Measurements from ENCODE around the gene RGL1. TPM values are rescaled to one million over a fixed set of nuclear protein-coding genes. Genes with fewer than 3 reads are reported as not detected.

The RGL1 gene
- total RNA-seq, 4 donors from 2014 or later: 10.6 to 13.8 (median 11.3) TPM

- no peaks in the 10 kb centered on the region for H3K27me3 ChIP-seq
- H3K27ac ChIP-seq: peak overlapping the region; percentile 79
- H3K4me1 ChIP-seq: peaks cover 45% of the 10 kb centered on the region
- H3K36me3 ChIP-seq: peaks cover 6% of the 10 kb centered on the region
- H3K4me3 ChIP-seq: no peak overlapping the region
- no peaks in the 10 kb centered on the region for H3K9me3 ChIP-seq
- DNase-seq (ENCODE audit: low spot score in 2 of 2): no peak
- 67% methylated on average over 3 of the region's 3 CpGs for WGBS
- TF ChIP-seq POLR2A (IDR thresholded peaks at IDR 0.05) (no peak), POLR2AphosphoS5 (IDR thresholded peaks at IDR 0.05) (no peak), CTCF (IDR thresholded peaks at IDR 0.05) (no peak), EP300 (IDR thresholded peaks at IDR 0.05) (no peak)
These were observed 66.2 kb downstream of the RGL1 start for GRCh38 chr1:183871142-183871541.

- Histone ChIP-seq H3K4me3 (no peak overlapping the region), H3K36me3 (peaks cover 2% of the 10 kb centered on the region), H3K27me3 (no peaks in the 10 kb centered on the region), H3K27ac (peak overlapping the region; percentile 58), H3K9me3 (no peaks in the 10 kb centered on the region), H3K4me1 (peaks cover 49% of the 10 kb centered on the region)
- DNase-seq (ENCODE audit: low spot score in 2 of 2): no peak
- no peak for TF ChIP-seq CTCF (IDR thresholded peaks at IDR 0.05)
- no peak for TF ChIP-seq EP300 (IDR thresholded peaks at IDR 0.05)
- no peak for TF ChIP-seq POLR2AphosphoS5 (IDR thresholded peaks at IDR 0.05)
- no peak for TF ChIP-seq POLR2A (IDR thresholded peaks at IDR 0.05)
- WGBS: 68% methylated on average over 3 of the region's 3 CpGs
These were observed 66.7 kb downstream of the RGL1 start for GRCh38 chr1:183871601-183872000.

- Histone ChIP-seq H3K27ac (peak overlapping the region; percentile 58), H3K27me3 (no peaks in the 10 kb centered on the region), H3K36me3 (no peaks in the 10 kb centered on the region), H3K9me3 (no peaks in the 10 kb centered on the region), H3K4me1 (peaks cover 57% of the 10 kb centered on the region), H3K4me3 (no peak overlapping the region)
- DNase-seq (ENCODE audit: low spot score in 2 of 2): no peak
- WGBS: 30% methylated on average over 3 of the region's 3 CpGs
- TF ChIP-seq CTCF (IDR thresholded peaks at IDR 0.05): no peak
- TF ChIP-seq EP300 (IDR thresholded peaks at IDR 0.05): no peak
- no peak for TF ChIP-seq POLR2AphosphoS5 (IDR thresholded peaks at IDR 0.05)
- no peak for TF ChIP-seq POLR2A (IDR thresholded peaks at IDR 0.05)
These were observed 67.5 kb downstream of the RGL1 start for GRCh38 chr1:183872403-183872802.

GRCh38 chr1:183873642-183874041, 68.7 kb downstream of the RGL1 start:
- H3K27ac ChIP-seq: peak overlapping the region; percentile 58
- H3K4me1 ChIP-seq: peaks cover 61% of the 10 kb centered on the region
- 67% methylated on average over 3 of the region's 3 CpGs for WGBS

GRCh38 chr1:183876309-183876708, 71.4 kb downstream of the RGL1 start:
- no peak for TF ChIP-seq EP300 (IDR thresholded peaks at IDR 0.05)
- no peak for TF ChIP-seq POLR2A (IDR thresholded peaks at IDR 0.05)
- TF ChIP-seq POLR2AphosphoS5 (IDR thresholded peaks at IDR 0.05): no peak
- TF ChIP-seq CTCF (IDR thresholded peaks at IDR 0.05): no peak
- no peak for DNase-seq (ENCODE audit: low spot score in 2 of 2)
- H3K27ac ChIP-seq: no peak overlapping the region
- no peak overlapping the region for H3K4me3 ChIP-seq
- H3K27me3 ChIP-seq: no peaks in the 10 kb centered on the region
- no peaks in the 10 kb centered on the region for H3K36me3 ChIP-seq
- no peaks in the 10 kb centered on the region for H3K9me3 ChIP-seq
- WGBS: 23% methylated on average over 4 of the region's 4 CpGs
- peaks cover 44% of the 10 kb centered on the region for H3K4me1 ChIP-seq

More at GRCh38 chr1:183873642-183874041, 68.7 kb downstream of the RGL1 start:
- H3K27me3 ChIP-seq: no peaks in the 10 kb centered on the region
- H3K36me3 ChIP-seq: no peaks in the 10 kb centered on the region
- TF ChIP-seq POLR2A (IDR thresholded peaks at IDR 0.05) (no peak), EP300 (IDR thresholded peaks at IDR 0.05) (no peak), CTCF (IDR thresholded peaks at IDR 0.05) (no peak), POLR2AphosphoS5 (IDR thresholded peaks at IDR 0.05) (no peak)
- H3K4me3 ChIP-seq: no peak overlapping the region
- H3K9me3 ChIP-seq: no peaks in the 10 kb centered on the region
- no peak for DNase-seq (ENCODE audit: low spot score in 2 of 2)
